Testis (tissue), 2 donors: ENCODE results near the gene NAGLU.

ENCODE experiments used
- CTCF ChIP-seq, 3 experiments: fragments of 450-650 bp in 2 of 3; fragments of 200-600 bp in 1 of 3; sonication (generic) in 1 of 3; IDR thresholded peaks; one replicate each; pipeline ENCODE4 v1.5.1; 2016 to 2019; ENCODE audit warnings: antibody characterized with exemption in 3 of 3, mild to moderate bottlenecking in 2 of 3, moderate library complexity in 1 of 3
- POLR2A ChIP-seq: fragments of 450-650 bp; IDR thresholded peaks from one replicate; pipeline ENCODE4 v1.6.1; 2017; ENCODE audit warnings: antibody characterized with exemption, mild to moderate bottlenecking, moderate library complexity

GRCh38 chr17:42544874-42545283, 8.8 kb downstream of the NAGLU start:
- TF ChIP-seq CTCF (IDR thresholded peaks at IDR 0.05) (no peak), POLR2A (no peak)
